Liver (tissue), 9 donors: ENCODE results near the gene GUCY1A2. TPM values are rescaled to one million over a fixed set of nuclear protein-coding genes. Genes with fewer than 3 reads are reported as not detected.

Source experiments
- DNase-seq: peaks from one replicate; pipeline ENCODE4 v3.0.0-alpha.2; 2017; ENCODE audit warnings: low spot score
- H3K27ac ChIP-seq, 2 donors: one replicate each; pipeline ENCODE4 v1.7.0; 2013; ENCODE audit warnings: inconsistent platforms in 2 of 2, low read length in 2 of 2, control low read depth in 1 of 2, low read depth in 1 of 2, mild to moderate bottlenecking in 1 of 2
- H3K27me3 ChIP-seq, 4 donors: one replicate each; pipeline versions ENCODE4 v1.6.1 to v1.7.0; 2013; ENCODE audit warnings: low read length in 3 of 4, inconsistent platforms in 1 of 4, mild to moderate bottlenecking in 1 of 4, moderate library complexity in 1 of 4; ENCODE audit not compliant: control insufficient read depth in 4 of 4, insufficient read depth in 4 of 4
- H3K36me3 ChIP-seq, 4 donors: one replicate each; pipeline versions ENCODE4 v1.6.1 to v1.7.0; 2013; ENCODE audit warnings: low read length in 3 of 4, mild to moderate bottlenecking in 3 of 4, low read depth in 1 of 4, moderate library complexity in 1 of 4; ENCODE audit not compliant: control insufficient read depth in 4 of 4, insufficient read depth in 3 of 4
- H3K4me1 ChIP-seq, 4 donors: one replicate each; pipeline versions ENCODE4 v1.6.1 to v1.7.0; 2013; ENCODE audit warnings: low read length in 3 of 4, mild to moderate bottlenecking in 3 of 4, moderate library complexity in 1 of 4; ENCODE audit not compliant: control insufficient read depth in 4 of 4, insufficient read depth in 4 of 4
- H3K4me3 ChIP-seq, 3 donors: one replicate each; pipeline versions ENCODE4 v1.6.1 to v1.7.0; 2013; ENCODE audit warnings: low read length in 3 of 3, control low read depth in 1 of 3, low read depth in 1 of 3, mild to moderate bottlenecking in 1 of 3
- H3K9ac ChIP-seq, 2 donors: one replicate each; pipeline ENCODE4 v1.7.0; 2013; ENCODE audit warnings: low read length in 2 of 2, mild to moderate bottlenecking in 2 of 2, moderate library complexity in 2 of 2, control low read depth in 1 of 2, low read depth in 1 of 2
- H3K9me3 ChIP-seq, 4 donors: one replicate each; pipeline versions ENCODE4 v1.6.1 to v1.7.0; 2013; ENCODE audit warnings: low read length in 3 of 4; ENCODE audit not compliant: control insufficient read depth in 4 of 4
- EGR1 ChIP-seq, 2 donors: IDR thresholded peaks; 2 replicates each; pipeline ENCODE4 v1.6.1; 2016 to 2018; ENCODE audit warnings: antibody characterized with exemption in 2 of 2, low read depth in 2 of 2
- FOXA1 ChIP-seq: IDR thresholded peaks from 2 replicates; pipeline ENCODE4 v1.6.1; 2016; ENCODE audit warnings: antibody characterized with exemption
- FOXA2 ChIP-seq: IDR thresholded peaks from 2 replicates; pipeline ENCODE4 v1.6.1; 2016; ENCODE audit warnings: antibody characterized with exemption
- GABPA ChIP-seq, 2 donors: IDR thresholded peaks in 1 of 2; conservative IDR thresholded peaks in 1 of 2; 2 replicates each; pipeline ENCODE4 v1.6.1; 2016; ENCODE audit warnings: antibody characterized with exemption in 2 of 2, mild to moderate bottlenecking in 1 of 2, moderate library complexity in 1 of 2
- HNF4G ChIP-seq: IDR thresholded peaks from 2 replicates; pipeline ENCODE4 v1.6.1; 2016; ENCODE audit warnings: antibody characterized with exemption
- JUND ChIP-seq, 2 donors: IDR thresholded peaks; 2 replicates each; pipeline ENCODE4 v1.6.1; 2016; ENCODE audit warnings: antibody characterized with exemption in 2 of 2
- NR2F2 ChIP-seq: IDR thresholded peaks from 2 replicates; pipeline ENCODE4 v1.6.1; 2016; ENCODE audit warnings: antibody characterized with exemption
- RAD21 ChIP-seq, 2 donors: IDR thresholded peaks; 2 replicates each; pipeline ENCODE4 v1.6.1; 2016; ENCODE audit warnings: antibody characterized with exemption in 2 of 2, mild to moderate bottlenecking in 2 of 2
- RXRA ChIP-seq, 2 donors: IDR thresholded peaks; 2 replicates each; pipeline ENCODE4 v1.6.1; 2017 to 2018; ENCODE audit warnings: antibody characterized with exemption in 2 of 2, mild to moderate bottlenecking in 1 of 2
- SP1 ChIP-seq: IDR thresholded peaks from 2 replicates; pipeline ENCODE4 v1.6.1; 2018; ENCODE audit warnings: antibody characterized with exemption, mild to moderate bottlenecking
- TAF1 ChIP-seq: conservative IDR thresholded peaks from 2 replicates; pipeline ENCODE4 v1.6.1; 2016; ENCODE audit warnings: antibody characterized with exemption, mild to moderate bottlenecking
- YY1 ChIP-seq: IDR thresholded peaks from 2 replicates; pipeline ENCODE4 v1.6.1; 2016; ENCODE audit warnings: antibody characterized with exemption, mild to moderate bottlenecking
- WGBS: extraction: QIAGEN DNeasy Blood & Tissue Kit; methylation state at CpG from one replicate; pipeline ENCODE4 v1.1.7; 2013; 5-methylcytosine and 5-hydroxymethylcytosine counted together
- polyA plus RNA-seq, 2 donors: library from polyadenylated mRNA; stranded (reverse) in 1 of 2; unstranded in 1 of 2; fragments of 200-250 nt in 1 of 2; fragments of >200 nt in 1 of 2; fragmentation: Nextera tagmentation in 1 of 2; extraction: Ambion mirVana in 1 of 2; gene quantifications; one replicate each; pipeline versions ENCODE4 v1.2.1 to v1.2.3, GENCODE V29; 2013 to 2015
- total RNA-seq, 2 donors: library from RNA; depleted of rRNA; stranded (reverse); fragments of >200 nt; gene quantifications; one replicate each; pipeline ENCODE4 v1.2.3, GENCODE V29; 2014
- TF ChIP-seq, protein P1 (sequence below): IDR thresholded peaks from 2 replicates; pipeline ENCODE4 v1.6.1; 2016; ENCODE audit warnings: antibody characterized with exemption
- TF ChIP-seq, protein P2 (sequence below): IDR thresholded peaks from 2 replicates; pipeline ENCODE4 v1.6.1; 2016; ENCODE audit warnings: antibody characterized with exemption
- TF ChIP-seq, protein P3 (sequence below): IDR thresholded peaks from 2 replicates; pipeline ENCODE4 v1.6.1; 2016; ENCODE audit warnings: antibody characterized with exemption
- TF ChIP-seq, protein P4 (sequence below): fragments of 150-350 bp; IDR thresholded peaks from 2 replicates; pipeline ENCODE4 v1.5.1; 2017; ENCODE audit warnings: improper control_type of control experiment, low read depth, low read length; ENCODE audit not compliant: missing input control
- donor health status: healthy.
- donor health status: healthy.
- donor health status: healthy.
- donor health status: healthy.
- donor health status: healthy.

GUCY1A2 gene
- total and polyA plus RNA-seq, 4 donors = 0.55 to 4.4 (median 1.7) TPM

DNA sequence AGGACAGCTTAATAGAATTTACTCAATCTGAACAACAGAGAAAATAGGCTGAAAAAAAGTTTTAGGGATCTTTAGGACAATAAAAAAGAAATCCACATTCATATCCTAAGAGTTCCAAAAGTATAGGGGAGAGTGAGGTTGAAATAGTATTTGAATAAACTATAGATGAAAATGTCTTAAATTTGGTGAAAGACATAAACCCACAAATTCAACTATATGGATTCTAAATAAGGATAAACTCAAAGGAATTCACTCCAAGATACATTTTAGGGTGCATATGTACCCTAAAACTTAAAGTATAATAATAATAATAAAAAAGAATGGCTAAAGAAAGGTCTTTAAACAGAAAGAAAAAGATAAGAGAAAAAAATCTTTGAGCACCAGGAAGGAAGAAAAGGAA, 203.1 kb downstream of the GUCY1A2 start:
- no peak for TF ChIP-seq RAD21 (IDR thresholded peaks at IDR 0.05)
- TF ChIP-seq, protein P1, sequence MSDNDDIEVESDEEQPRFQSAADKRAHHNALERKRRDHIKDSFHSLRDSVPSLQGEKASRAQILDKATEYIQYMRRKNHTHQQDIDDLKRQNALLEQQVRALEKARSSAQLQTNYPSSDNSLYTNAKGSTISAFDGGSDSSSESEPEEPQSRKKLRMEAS = no peak
- TF ChIP-seq GABPA (IDR thresholded peaks at IDR 0.05 in 1 of 2, conservative IDR thresholded peaks at IDR 0.05 in 1 of 2) = no peak
- Histone ChIP-seq H3K4me3 (no peak overlapping the region), H3K9ac (no peak overlapping the region), H3K27ac (no peak overlapping the region), H3K4me1 (no peaks in the 10 kb centered on the region), H3K27me3 (no peaks in the 10 kb centered on the region), H3K36me3 (no peaks in the 10 kb centered on the region), H3K9me3 (no peaks in the 10 kb centered on the region)
- no peak for DNase-seq

DNA sequence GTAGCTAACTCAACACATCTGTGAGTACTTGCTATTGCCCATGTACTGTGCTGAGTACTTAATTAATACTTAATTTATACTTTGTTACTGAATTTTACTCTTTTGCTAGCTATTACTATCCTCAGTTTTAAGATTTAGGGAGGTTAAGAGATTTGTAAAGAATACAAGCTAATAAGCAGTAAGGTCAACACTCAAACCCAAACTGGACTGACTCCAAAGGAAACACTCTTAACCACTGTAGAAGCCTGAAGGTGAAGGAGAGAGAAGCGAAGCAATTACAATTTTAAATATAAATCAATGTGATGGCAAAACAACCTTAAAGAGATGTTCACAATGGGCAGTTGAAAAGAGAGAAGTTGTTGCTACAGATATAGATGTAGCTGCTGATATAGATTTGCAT, 204.5 kb downstream of the GUCY1A2 start:
- Histone ChIP-seq H3K27ac (no peak overlapping the region), H3K4me3 (no peak overlapping the region), H3K4me1 (no peaks in the 10 kb centered on the region), H3K36me3 (no peaks in the 10 kb centered on the region), H3K9me3 (no peaks in the 10 kb centered on the region), H3K27me3 (no peaks in the 10 kb centered on the region), H3K9ac (no peak overlapping the region)
- no peak for TF ChIP-seq EGR1 (IDR thresholded peaks at IDR 0.05; ENCODE audit: low read depth in 2 of 2)
- TF ChIP-seq JUND (IDR thresholded peaks at IDR 0.05) = no peak
- TF ChIP-seq, protein P2, sequence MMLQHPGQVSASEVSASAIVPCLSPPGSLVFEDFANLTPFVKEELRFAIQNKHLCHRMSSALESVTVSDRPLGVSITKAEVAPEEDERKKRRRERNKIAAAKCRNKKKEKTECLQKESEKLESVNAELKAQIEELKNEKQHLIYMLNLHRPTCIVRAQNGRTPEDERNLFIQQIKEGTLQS = no peak
- TF ChIP-seq TAF1 = no peak
- no peak for TF ChIP-seq FOXA2
- TF ChIP-seq YY1 = no peak
- TF ChIP-seq NR2F2 = no peak
- TF ChIP-seq, protein P3, sequence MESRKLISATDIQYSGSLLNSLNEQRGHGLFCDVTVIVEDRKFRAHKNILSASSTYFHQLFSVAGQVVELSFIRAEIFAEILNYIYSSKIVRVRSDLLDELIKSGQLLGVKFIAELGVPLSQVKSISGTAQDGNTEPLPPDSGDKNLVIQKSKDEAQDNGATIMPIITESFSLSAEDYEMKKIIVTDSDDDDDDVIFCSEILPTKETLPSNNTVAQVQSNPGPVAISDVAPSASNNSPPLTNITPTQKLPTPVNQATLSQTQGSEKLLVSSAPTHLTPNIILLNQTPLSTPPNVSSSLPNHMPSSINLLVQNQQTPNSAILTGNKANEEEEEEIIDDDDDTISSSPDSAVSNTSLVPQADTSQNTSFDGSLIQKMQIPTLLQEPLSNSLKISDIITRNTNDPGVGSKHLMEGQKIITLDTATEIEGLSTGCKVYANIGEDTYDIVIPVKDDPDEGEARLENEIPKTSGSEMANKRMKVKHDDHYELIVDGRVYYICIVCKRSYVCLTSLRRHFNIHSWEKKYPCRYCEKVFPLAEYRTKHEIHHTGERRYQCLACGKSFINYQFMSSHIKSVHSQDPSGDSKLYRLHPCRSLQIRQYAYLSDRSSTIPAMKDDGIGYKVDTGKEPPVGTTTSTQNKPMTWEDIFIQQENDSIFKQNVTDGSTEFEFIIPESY = no peak
- no peak for TF ChIP-seq GABPA (IDR thresholded peaks at IDR 0.05 in 1 of 2, conservative IDR thresholded peaks at IDR 0.05 in 1 of 2)
- TF ChIP-seq HNF4G = no peak
- no peak for DNase-seq
- 70% methylated on average over 1 of the region's 1 CpG for WGBS

DNA sequence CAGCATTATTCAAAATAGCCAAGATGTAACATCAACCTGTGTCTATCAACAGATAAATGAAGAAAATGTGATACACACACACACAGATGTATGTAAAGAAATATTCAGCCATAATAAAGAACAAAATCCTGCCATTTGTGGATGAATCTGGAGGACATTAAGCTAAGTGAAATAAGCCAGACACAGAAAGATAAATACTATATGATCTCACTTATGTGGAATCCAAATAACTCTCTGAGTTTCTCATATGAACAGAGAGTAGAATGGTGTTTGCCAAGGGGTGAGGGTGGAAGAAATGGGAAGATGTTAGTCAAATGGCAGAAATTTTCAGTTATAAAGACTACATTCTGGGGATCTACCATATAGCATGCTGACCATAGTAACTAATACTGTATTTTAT, 224.2 kb downstream of the GUCY1A2 start:
- DNase-seq = no peak
- TF ChIP-seq SP1 (no peak), RXRA (IDR thresholded peaks at IDR 0.05) (no peak), FOXA1 (no peak), YY1 (no peak), JUND (IDR thresholded peaks at IDR 0.05) (no peak), EGR1 (IDR thresholded peaks at IDR 0.05; ENCODE audit: low read depth in 2 of 2) (no peak), FOXA2 (no peak), NR2F2 (no peak)
- TF ChIP-seq, protein P3 = no peak
- TF ChIP-seq, protein P2 = no peak
- TF ChIP-seq, protein P4, sequence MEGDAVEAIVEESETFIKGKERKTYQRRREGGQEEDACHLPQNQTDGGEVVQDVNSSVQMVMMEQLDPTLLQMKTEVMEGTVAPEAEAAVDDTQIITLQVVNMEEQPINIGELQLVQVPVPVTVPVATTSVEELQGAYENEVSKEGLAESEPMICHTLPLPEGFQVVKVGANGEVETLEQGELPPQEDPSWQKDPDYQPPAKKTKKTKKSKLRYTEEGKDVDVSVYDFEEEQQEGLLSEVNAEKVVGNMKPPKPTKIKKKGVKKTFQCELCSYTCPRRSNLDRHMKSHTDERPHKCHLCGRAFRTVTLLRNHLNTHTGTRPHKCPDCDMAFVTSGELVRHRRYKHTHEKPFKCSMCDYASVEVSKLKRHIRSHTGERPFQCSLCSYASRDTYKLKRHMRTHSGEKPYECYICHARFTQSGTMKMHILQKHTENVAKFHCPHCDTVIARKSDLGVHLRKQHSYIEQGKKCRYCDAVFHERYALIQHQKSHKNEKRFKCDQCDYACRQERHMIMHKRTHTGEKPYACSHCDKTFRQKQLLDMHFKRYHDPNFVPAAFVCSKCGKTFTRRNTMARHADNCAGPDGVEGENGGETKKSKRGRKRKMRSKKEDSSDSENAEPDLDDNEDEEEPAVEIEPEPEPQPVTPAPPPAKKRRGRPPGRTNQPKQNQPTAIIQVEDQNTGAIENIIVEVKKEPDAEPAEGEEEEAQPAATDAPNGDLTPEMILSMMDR = no peak
- TF ChIP-seq, protein P1 = no peak

More for the DNA sequence above, 224.2 kb downstream of the GUCY1A2 start:
- no peak overlapping the region for H3K27ac ChIP-seq
- H3K36me3 ChIP-seq = no peaks in the 10 kb centered on the region
- H3K27me3 ChIP-seq = no peaks in the 10 kb centered on the region
- H3K9me3 ChIP-seq = no peaks in the 10 kb centered on the region
- H3K9ac ChIP-seq = no peak overlapping the region
- no peak overlapping the region for H3K4me3 ChIP-seq
- no peaks in the 10 kb centered on the region for H3K4me1 ChIP-seq
